Measurements from ENCODE around the gene POF1B.
"Not testable (repeated sequence)": the region's sequence is repeated elsewhere in the genome, so short reads cannot be mapped to it uniquely, and the experiment has no call there.

- not testable (repeated sequence) for TF ChIP-seq EZH2 (IDR thresholded peaks at IDR 0.05); POLR2AphosphoS5 (IDR thresholded peaks at IDR 0.05; ENCODE audit: borderline replicate concordance, low read depth, low read length)
Observed at GRCh38 chrX:85311348-85311747, 68.1 kb downstream of the POF1B start.
